Endothelial cell of hepatic sinusoid (primary cell): ENCODE measurements around the gene WASHC2A.
"Not testable (repeated sequence)": the region's sequence is repeated elsewhere in the genome, so short reads cannot be mapped to it uniquely, and the experiment has no call there.

Source experiments
- in situ Hi-C: cut with HindIII; loops from 2 replicates; pipeline ENCODE4 v1.10.0; 2017; ENCODE audit warnings: low sequenced_read_pairs

WASHC2A gene

DNA sequence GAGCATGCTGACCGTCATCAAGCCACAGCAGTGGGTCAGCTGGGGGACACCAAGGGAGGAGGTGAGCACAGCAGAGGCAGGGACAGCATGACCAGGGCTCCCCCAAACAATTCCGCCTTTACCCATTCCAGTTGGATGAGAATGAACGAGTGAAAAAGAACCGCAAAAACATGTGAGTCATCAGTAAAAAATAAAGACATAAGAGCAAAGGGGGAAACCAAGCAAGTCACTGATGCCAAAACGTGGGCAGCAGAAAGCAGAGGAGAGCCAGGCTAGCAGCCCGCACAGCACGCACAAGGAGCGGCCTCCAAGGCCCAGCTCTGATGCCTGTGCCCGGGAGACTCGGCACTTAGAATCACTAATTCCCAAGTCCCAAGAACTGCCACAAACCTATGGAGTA lies 7.8 kb upstream of the WASHC2A start:
- in situ Hi-C loops = not testable (repeated sequence)

DNA sequence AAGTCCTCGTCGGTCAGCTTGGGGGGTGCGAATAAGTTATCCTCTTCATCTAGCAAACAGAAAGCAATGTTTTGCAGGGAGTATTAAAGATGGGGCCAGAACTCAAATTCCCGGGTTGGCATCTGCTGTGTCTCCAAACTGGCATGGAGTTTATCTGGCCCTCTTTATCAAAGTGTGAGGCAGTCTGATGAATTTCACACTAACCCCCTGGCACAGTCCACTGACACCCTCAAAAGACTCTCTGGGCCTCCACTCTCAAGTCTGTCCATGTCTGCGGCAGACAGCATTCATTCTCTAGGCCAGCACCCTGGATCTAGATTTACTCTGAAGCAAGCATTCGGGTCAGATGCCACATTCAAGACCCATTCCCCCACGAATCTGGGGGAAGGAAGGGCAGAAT lies 6.2 kb upstream of the WASHC2A start:
- in situ Hi-C loops = not testable (repeated sequence)

DNA sequence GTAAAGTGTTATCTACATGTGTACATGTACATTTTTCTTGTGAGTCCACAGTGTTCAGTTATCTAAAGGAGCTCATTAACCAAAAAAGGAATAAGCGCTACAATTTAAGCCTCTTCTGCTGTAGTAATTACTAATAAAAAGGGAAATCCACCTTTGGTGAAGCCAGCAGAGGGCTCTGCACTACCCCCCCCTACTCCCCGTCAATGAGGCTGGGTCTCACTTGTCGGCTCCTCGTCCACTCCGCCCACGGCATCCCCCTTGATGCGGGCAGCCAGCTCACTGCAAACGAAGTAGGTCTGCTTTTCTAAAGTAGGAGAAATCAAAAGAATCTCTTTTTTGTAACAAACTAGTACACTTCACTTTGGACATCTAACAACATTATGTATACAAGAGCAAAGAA lies 4.7 kb upstream of the WASHC2A start:
- in situ Hi-C loops = no loop called here

DNA sequence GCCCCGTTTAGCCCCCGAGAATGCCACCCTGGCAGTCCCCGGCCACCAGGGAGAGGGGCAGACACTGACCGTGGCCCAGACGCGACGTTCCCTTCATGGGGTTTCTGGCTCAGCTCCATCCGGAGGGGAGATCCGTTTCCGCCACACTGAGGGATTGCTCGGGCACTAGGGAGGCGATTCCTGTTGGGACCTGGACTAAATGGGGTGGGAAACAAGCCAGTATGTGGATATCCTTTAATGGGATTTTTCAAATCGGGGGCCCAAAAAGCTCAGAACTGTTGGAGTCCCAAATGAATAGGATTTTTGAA lies 552 bp downstream of the WASHC2A start:
- in situ Hi-C loops = not testable (repeated sequence)

DNA sequence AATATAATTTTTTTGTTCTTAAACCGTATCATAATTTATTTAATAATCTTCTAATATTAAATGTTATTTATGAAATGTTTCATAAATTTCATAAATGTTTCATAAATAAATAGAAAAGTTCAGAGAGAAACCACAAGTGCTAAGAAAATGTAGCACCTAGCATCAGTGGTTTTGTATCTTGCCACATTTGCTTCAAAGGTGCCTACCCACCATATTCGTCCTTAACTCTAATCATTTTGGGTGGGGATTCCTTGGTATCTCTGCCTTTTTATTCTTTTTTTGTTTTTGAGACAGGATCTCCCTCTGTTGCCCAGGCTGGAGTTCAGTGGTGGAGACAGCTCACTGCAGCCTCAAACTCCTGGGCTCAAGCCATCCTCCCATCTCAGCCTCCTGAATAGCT lies 7.4 kb downstream of the WASHC2A start:
- in situ Hi-C loops = not testable (repeated sequence)

DNA sequence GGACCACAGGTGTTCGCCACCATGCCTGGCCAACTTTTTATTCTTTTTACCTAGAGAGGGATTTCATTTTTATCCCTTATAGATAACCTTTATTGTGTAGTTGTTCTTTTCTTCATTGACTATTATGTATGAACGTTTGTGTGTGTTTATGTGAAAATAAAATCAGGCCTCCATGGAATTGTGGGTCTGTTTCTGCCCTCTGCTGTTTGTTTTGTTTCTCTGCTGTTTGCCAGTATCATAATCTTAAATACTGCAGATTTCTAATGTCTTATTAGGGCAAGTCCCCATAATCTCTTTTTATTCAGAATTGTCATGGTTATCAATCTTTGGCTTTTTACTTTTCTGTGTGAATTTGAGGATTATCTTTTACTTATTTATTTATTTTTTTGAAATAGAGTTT lies 7.8 kb downstream of the WASHC2A start:
- in situ Hi-C loops = not testable (repeated sequence)

DNA sequence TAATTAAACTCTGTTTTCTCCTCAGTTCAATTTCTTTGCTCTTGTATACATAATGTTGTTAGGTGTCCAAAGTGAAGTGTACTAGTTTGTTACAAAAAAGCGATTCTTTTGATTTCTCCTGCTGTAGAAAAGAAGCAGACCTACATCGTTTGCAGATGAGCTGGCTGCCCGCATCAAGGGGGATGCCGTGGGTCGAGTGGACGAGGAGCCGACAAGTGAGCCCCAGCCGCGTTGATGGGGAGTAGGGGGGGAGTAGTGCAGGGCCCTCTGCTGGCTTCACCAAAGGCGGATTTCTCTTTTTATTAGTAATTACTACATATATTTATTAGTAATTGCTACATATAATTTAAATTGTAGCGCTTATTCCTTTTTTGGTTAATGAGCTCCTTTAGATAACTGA lies 23.6 kb downstream of the WASHC2A start:
- in situ Hi-C loops = not testable (repeated sequence)

DNA sequence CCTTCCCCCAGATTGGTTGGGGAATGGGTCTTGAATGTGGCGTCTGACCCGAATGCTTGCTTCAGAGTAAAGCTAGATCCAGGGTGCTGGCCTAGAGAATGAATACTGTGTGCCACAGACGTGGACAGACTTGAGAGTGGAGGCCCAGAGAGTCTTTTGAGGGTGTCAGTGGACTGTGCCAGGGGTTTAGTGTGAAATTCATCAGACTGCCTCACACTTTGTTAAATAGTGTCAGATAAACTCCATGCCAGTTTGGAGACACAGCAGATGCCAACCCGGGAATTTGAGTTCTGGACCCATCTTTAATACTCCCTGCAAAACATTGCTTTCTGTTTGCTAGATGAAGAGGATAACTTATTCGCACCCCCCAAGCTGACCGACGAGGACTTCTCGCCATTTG lies 25.2 kb downstream of the WASHC2A start:
- in situ Hi-C loops = not testable (repeated sequence)

GRCh38 chr10:50094630-50095029 lies 26.9 kb downstream of the WASHC2A start:
- in situ Hi-C loops = not testable (repeated sequence)

DNA sequence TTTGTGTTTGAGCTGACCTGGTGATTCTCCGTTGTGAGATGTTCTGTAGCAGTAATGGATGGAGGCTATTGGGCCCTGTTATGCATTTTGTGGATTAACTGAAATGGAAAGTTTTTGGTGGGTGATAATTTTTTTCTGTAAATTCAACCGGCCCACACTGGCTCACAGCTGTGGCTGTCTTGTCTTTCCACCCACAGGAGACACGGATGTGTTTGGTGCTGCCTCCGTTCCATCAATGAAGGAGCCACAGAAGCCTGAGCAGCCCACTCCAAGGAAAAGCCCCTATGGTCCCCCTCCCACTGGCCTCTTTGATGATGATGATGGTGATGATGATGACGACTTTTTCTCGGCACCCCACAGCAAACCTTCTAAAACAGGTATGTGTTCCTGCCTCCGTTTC lies 27.6 kb downstream of the WASHC2A start:
- in situ Hi-C loops = not testable (repeated sequence)

GRCh38 chr10:50096722-50097121 lies 29.0 kb downstream of the WASHC2A start:
- in situ Hi-C loops = not testable (repeated sequence)

DNA sequence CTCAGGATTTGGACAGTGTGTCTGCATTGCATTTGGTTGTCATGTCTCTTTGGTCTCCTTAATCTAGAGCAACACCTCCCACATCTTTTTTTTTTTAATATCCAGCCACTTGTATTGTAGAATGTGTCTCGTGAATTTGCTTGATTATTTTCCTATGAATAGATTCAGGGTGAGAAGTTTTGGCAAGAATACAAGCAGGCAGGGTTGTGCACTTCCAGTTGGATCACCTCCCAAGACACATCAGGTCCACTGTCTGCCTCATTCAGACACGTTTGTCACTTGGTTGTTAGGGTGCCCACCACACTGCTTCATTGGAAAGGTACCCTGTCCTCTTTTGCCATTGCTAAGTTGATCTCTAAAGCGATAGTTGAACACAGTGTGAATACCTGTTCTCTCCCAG lies 30.9 kb downstream of the WASHC2A start:
- in situ Hi-C loops = not testable (repeated sequence)

DNA sequence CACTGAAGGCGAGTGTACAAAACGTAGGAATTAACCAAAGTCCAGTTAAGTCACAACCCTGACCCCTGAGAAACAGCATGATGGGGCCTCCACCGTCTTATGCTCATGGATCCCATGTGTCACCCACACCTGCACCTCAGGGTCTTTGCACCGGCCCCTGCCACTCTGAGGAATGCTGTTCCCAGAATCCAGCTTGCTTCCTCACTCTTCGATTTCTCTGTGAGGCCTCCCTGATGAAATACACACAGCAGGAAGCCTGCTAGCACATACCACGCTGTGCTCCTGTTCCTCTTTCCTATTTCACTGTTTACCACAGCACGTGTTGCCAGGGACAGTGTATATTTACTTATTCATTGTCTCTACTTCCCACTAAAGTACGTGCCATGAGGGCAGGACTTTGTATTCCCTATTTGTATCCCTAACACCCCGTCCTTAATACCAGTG lies 33.4 kb downstream of the WASHC2A start:
- in situ Hi-C loops = not testable (repeated sequence)

DNA sequence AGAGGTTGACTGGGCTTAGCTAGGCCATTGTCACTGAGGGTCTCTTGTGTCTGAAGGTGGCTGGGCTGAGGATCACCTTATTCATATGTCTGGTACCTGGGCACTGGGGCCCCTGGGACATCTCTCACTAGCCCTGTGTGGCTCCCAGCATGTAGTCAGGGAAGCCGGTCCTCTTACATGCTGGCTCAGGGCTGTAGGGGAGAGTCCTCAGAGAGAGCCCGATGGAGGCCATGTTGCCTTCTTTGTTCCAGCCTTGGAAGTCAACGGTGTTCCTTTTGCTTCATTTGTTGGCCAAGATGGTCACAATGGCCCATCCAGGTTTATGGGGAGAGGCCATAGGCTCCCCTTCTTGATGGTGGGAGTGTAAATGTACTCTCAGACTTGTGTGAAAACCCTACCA lies 34.0 kb downstream of the WASHC2A start:
- in situ Hi-C loops = not testable (repeated sequence)

GRCh38 chr10:50102267-50102666 lies 34.5 kb downstream of the WASHC2A start:
- in situ Hi-C loops = not testable (repeated sequence)

- in situ Hi-C loops = not testable (repeated sequence)
Measured at GRCh38 chr10:50108999-50109698, 41.4 kb downstream of the WASHC2A start.

DNA sequence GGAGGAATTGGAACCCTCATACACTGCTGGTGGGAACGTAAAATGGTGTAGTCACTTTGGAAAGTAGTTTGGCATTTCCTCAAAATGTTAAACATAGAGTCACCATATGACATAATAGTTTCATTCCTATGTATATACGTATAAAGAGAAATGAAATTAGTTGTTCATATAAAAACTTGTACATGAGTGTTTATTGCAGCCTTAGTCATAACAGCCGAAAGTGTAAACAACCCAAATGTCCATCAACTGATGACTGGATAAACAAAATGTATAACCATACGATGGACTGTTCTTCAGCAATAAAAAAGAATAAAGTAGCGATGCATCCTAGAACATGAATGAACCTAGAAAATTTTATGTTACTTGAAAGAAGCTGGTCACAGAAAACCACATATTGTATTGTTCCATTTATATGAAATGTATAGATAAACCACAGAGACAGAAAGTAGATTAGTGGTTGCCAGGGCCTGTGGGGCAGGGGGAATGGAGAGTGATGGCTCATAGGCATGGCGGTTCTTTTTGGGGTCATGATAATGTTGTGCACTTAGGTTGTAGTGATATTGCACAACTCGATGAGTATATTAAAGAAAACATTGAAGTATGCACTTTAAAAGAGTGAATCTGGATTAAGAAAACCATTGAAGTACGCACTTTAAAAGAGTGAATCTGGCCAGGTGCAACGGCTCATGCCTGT lies 44.8 kb downstream of the WASHC2A start:
- in situ Hi-C loops = not testable (repeated sequence)

DNA sequence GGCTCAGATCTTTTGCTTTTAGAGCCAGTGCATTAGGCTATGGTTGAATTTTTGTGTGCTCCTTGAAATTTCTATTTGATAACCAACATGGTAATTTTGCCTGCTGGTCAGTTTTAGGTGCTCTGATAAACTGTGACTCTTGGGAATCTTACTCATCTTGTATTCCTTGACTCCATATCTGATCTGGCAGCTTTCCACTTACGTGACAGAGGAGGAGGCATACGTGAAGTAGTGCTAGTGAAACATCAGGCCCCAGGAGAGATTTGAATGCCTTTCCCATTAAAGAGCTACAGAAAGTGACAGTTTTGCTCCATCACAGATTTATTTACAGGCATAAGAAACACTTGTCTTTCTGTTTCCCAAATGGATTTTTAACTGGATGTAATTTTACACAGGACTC lies 59.0 kb downstream of the WASHC2A start:
- in situ Hi-C loops = not testable (repeated sequence)

DNA sequence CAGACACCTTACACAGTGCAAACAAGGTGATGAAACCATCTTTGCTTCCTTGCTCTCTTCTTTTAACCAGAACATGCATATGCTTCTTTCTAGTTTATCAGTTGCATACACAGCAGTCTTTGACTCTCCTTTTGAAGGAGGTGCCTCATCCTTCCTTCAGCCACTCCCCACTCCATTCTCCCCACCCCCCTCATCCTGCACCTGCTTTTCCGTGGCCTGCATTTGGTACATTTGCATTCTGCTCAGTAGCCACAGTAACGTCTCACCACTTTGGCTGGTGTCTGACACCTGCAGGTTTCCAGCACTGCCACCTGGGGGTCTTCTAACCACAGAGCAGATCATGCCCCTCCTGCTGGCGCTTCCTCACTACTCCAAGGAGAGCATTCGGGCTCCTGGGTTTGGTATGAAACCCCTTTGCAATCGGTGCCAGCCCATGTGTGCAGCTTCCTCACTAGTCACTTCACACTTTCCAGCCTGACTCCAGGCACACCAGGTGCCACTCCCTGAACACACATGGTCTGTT lies 60.1 kb downstream of the WASHC2A start:
- in situ Hi-C loops = not testable (repeated sequence)

- in situ Hi-C loops = not testable (repeated sequence)
Measured at GRCh38 chr10:50131245-50131965, 63.7 kb downstream of the WASHC2A start.

GRCh38 chr10:50132322-50132721 lies 64.6 kb downstream of the WASHC2A start:
- in situ Hi-C loops = not testable (repeated sequence)

DNA sequence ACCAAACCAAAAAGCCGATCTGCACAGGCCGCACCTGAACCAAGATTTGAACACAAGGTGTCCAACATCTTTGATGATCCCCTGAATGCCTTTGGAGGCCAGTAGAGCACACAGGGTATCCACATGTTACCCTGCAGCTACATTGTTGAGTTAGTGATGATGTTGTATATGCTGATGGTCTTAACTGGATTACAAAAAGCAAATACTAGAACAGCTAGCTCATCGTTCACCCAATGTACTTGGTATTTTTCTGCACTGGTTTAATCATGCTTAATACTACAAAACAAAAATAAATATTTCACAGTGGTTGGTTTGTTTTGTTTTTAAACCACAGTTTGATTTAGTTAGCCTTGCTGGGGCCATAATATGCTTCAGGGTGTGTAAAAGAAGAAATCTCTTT lies 65.1 kb downstream of the WASHC2A start:
- in situ Hi-C loops = not testable (repeated sequence)
